ENCODE data around the gene LZTFL1. TPM values are rescaled to one million over a fixed set of nuclear protein-coding genes. Genes with fewer than 3 reads are reported as not detected.
"Not testable (repeated sequence)": the region's sequence is repeated elsewhere in the genome, so short reads cannot be mapped to it uniquely, and the experiment has no call there.

LZTFL1 gene
- total RNA-seq, 1 experiment from 2014 or later: 10.6 TPM

GRCh38 chr3:45860481-45860880 is 18.6 kb upstream of the LZTFL1 start:
- H3K9me3 ChIP-seq (ENCODE audit: low read depth, low read length, poor library complexity, severe bottlenecking): no peaks in the 10 kb centered on the region
- no peak overlapping the region for H3K4me3 ChIP-seq (ENCODE audit: low read depth, low read length, poor library complexity, severe bottlenecking)
- intact Hi-C loops (cut with micrococcal nuclease; ENCODE audit: unreplicated experiment): no loop called here
- no TSS peak for BruUV-seq (replicated peaks)
- H3K36me3 ChIP-seq (ENCODE audit: insufficient read depth, low read length, poor library complexity, severe bottlenecking): no peaks in the 10 kb centered on the region
- TF ChIP-seq CTCF (conservative IDR thresholded peaks at IDR 0.05; ENCODE audit: low read depth, low read length) (no peak), EZH2 (IDR thresholded peaks at IDR 0.05; ENCODE audit: borderline replicate concordance, low read depth, low read length, poor library complexity, severe bottlenecking) (no peak)
- CTCF ChIA-PET: no interaction called here
- no peaks in the 10 kb centered on the region for H3K27me3 ChIP-seq (replicated peaks; ENCODE audit: insufficient read depth, low read depth, low read length, poor library complexity)
- no peak overlapping the region for H3K27ac ChIP-seq (ENCODE audit: low read depth, low read length, poor library complexity, severe bottlenecking)
- DNase-seq (ENCODE audit: low spot score): no peak
- POLR2A ChIA-PET (ENCODE audit: low non-redundant PET): no interaction called here
- no peaks in the 10 kb centered on the region for H3K4me1 ChIP-seq (ENCODE audit: insufficient read depth, low read length, poor library complexity, severe bottlenecking)

GRCh38 chr3:45858809-45859543 is 17.1 kb upstream of the LZTFL1 start:
- ChIA-PET POLR2A (ENCODE audit: low non-redundant PET) (no interaction called here), CTCF (no interaction called here)
- no TSS peak for BruUV-seq (replicated peaks)
- no peak overlapping the region for H3K27ac ChIP-seq (ENCODE audit: low read depth, low read length, poor library complexity, severe bottlenecking)
- H3K4me3 ChIP-seq (ENCODE audit: low read depth, low read length, poor library complexity, severe bottlenecking): no peak overlapping the region
- no peaks in the 10 kb centered on the region for H3K36me3 ChIP-seq (ENCODE audit: insufficient read depth, low read length, poor library complexity, severe bottlenecking)
- no peak for TF ChIP-seq EZH2 (IDR thresholded peaks at IDR 0.05; ENCODE audit: borderline replicate concordance, low read depth, low read length, poor library complexity, severe bottlenecking)
- no peak for TF ChIP-seq CTCF (conservative IDR thresholded peaks at IDR 0.05; ENCODE audit: low read depth, low read length)
- no peaks in the 10 kb centered on the region for H3K9me3 ChIP-seq (ENCODE audit: low read depth, low read length, poor library complexity, severe bottlenecking)
- no peaks in the 10 kb centered on the region for H3K27me3 ChIP-seq (replicated peaks; ENCODE audit: insufficient read depth, low read depth, low read length, poor library complexity)
- DNase-seq (ENCODE audit: low spot score): no peak
- H3K4me1 ChIP-seq (ENCODE audit: insufficient read depth, low read length, poor library complexity, severe bottlenecking): no peaks in the 10 kb centered on the region
- intact Hi-C loops (cut with micrococcal nuclease; ENCODE audit: unreplicated experiment): no loop called here

- H3K36me3 ChIP-seq (ENCODE audit: insufficient read depth, low read length, poor library complexity, severe bottlenecking); H3K4me3 ChIP-seq (ENCODE audit: low read depth, low read length, poor library complexity, severe bottlenecking); H3K4me1 ChIP-seq (ENCODE audit: insufficient read depth, low read length, poor library complexity, severe bottlenecking); CTCF ChIA-PET; H3K27me3 ChIP-seq (replicated peaks; ENCODE audit: insufficient read depth, low read depth, low read length, poor library complexity); intact Hi-C loops (cut with micrococcal nuclease; ENCODE audit: unreplicated experiment); H3K9me3 ChIP-seq (ENCODE audit: low read depth, low read length, poor library complexity, severe bottlenecking); H3K27ac ChIP-seq (ENCODE audit: low read depth, low read length, poor library complexity, severe bottlenecking); BruUV-seq (replicated peaks); DNase-seq (ENCODE audit: low spot score): not testable (repeated sequence)
- POLR2A ChIA-PET (ENCODE audit: low non-redundant PET): interaction anchor here (0.6 kb wide), 1 partner anchor 566 kb away, joined by 4 read pairs; no protein-coding TSS in a partner anchor
Observed at GRCh38 chr3:45857024-45857423, 15.1 kb upstream of the LZTFL1 start.

- intact Hi-C loops (cut with micrococcal nuclease; ENCODE audit: unreplicated experiment); H3K4me1 ChIP-seq (ENCODE audit: insufficient read depth, low read length, poor library complexity, severe bottlenecking); DNase-seq (ENCODE audit: low spot score); H3K27ac ChIP-seq (ENCODE audit: low read depth, low read length, poor library complexity, severe bottlenecking); CTCF ChIA-PET; H3K27me3 ChIP-seq (replicated peaks; ENCODE audit: insufficient read depth, low read depth, low read length, poor library complexity); BruUV-seq (replicated peaks); H3K4me3 ChIP-seq (ENCODE audit: low read depth, low read length, poor library complexity, severe bottlenecking); H3K9me3 ChIP-seq (ENCODE audit: low read depth, low read length, poor library complexity, severe bottlenecking); H3K36me3 ChIP-seq (ENCODE audit: insufficient read depth, low read length, poor library complexity, severe bottlenecking): not testable (repeated sequence)
- POLR2A ChIA-PET (ENCODE audit: low non-redundant PET): interaction anchor here (0.6 kb wide), 1 partner anchor 566 kb away, joined by 4 read pairs; no protein-coding TSS in a partner anchor
Observed at GRCh38 chr3:45856323-45856722, 14.4 kb upstream of the LZTFL1 start.
